ENCODE results near the gene CALM1.

CALM1 gene

GRCh38 chr14:90396341-90397339 lies at the start of gene CALM1:
TSS of gene CALM1 (plus strand) at chr14:90397029. CDS start at chr14:90397231, 202 bp downstream.
- DNase-seq, result peak; percentile 90

- no peak for DNase-seq
Measured at GRCh38 chr14:90348270-90348669, 48.6 kb upstream of the CALM1 start.

GRCh38 chr14:90349739-90350138 lies 47.1 kb upstream of the CALM1 start:
- DNase-seq, result no peak

- DNase-seq, result no peak
Measured at GRCh38 chr14:90354551-90355298, 42.1 kb upstream of the CALM1 start.

GRCh38 chr14:90355540-90356518 lies 41.0 kb upstream of the CALM1 start:
- no peak for DNase-seq

- DNase-seq, result no peak
Measured at GRCh38 chr14:90356925-90357324, 39.9 kb upstream of the CALM1 start.

- no peak for DNase-seq
Measured at GRCh38 chr14:90358359-90358758, 38.5 kb upstream of the CALM1 start.

- DNase-seq, result no peak
Measured at GRCh38 chr14:90361865-90362557, 34.8 kb upstream of the CALM1 start.

GRCh38 chr14:90362558-90362896 lies 34.3 kb upstream of the CALM1 start:
- DNase-seq, result no peak

GRCh38 chr14:90368946-90369721 lies 27.7 kb upstream of the CALM1 start:
- DNase-seq, result no peak

- no peak for DNase-seq
Measured at GRCh38 chr14:90373887-90374286, 22.9 kb upstream of the CALM1 start.

- DNase-seq, result no peak
Measured at GRCh38 chr14:90374813-90375212, 22.0 kb upstream of the CALM1 start.

- no peak for DNase-seq
Measured at GRCh38 chr14:90375934-90376333, 20.9 kb upstream of the CALM1 start.

GRCh38 chr14:90378249-90378648 lies 18.6 kb upstream of the CALM1 start:
- no peak for DNase-seq

- DNase-seq, result no peak
Measured at GRCh38 chr14:90379106-90379505, 17.7 kb upstream of the CALM1 start.

GRCh38 chr14:90381011-90381786 lies 15.6 kb upstream of the CALM1 start:
- no peak for DNase-seq

- DNase-seq, result peak; percentile 74
Measured at GRCh38 chr14:90381999-90382451, 14.8 kb upstream of the CALM1 start.

GRCh38 chr14:90382491-90383125 lies 14.2 kb upstream of the CALM1 start:
- peak; percentile 64 for DNase-seq

- DNase-seq, result peak; percentile 100
Measured at GRCh38 chr14:90383126-90383730, 13.6 kb upstream of the CALM1 start.
